ENCODE measurements around the gene SNCAIP. TPM values are rescaled to one million over a fixed set of nuclear protein-coding genes. Genes with fewer than 3 reads are reported as not detected.
"Not testable (repeated sequence)": the region's sequence is repeated elsewhere in the genome, so short reads cannot be mapped to it uniquely, and the experiment has no call there.

Gene SNCAIP
- polyA plus RNA-seq, 1 donor: 8.8 TPM

- DNase-seq (ENCODE audit: low read depth): no peak
Measured at GRCh38 chr5:122358372-122358979, 46.4 kb downstream of the SNCAIP start.

GRCh38 chr5:122362361-122362760 lies 50.3 kb downstream of the SNCAIP start:
- DNase-seq (ENCODE audit: low read depth): no peak

- DNase-seq (ENCODE audit: low read depth): no peak
Measured at GRCh38 chr5:122363623-122364022, 51.6 kb downstream of the SNCAIP start.

GRCh38 chr5:122366501-122366900 lies 54.5 kb downstream of the SNCAIP start:
- DNase-seq (ENCODE audit: low read depth): no peak

GRCh38 chr5:122367456-122367855 lies 55.4 kb downstream of the SNCAIP start:
- DNase-seq (ENCODE audit: low read depth): peak; percentile 48

GRCh38 chr5:122368510-122369251 lies 56.6 kb downstream of the SNCAIP start:
- DNase-seq (ENCODE audit: low read depth): no peak

- DNase-seq (ENCODE audit: low read depth): no peak
Measured at GRCh38 chr5:122369253-122369815, 57.3 kb downstream of the SNCAIP start.

GRCh38 chr5:122371511-122372151 lies 59.6 kb downstream of the SNCAIP start:
- no peak for DNase-seq (ENCODE audit: low read depth)

GRCh38 chr5:122374110-122374509 lies 62.1 kb downstream of the SNCAIP start:
- DNase-seq (ENCODE audit: low read depth): no peak

GRCh38 chr5:122375801-122376200 lies 63.8 kb downstream of the SNCAIP start:
- no peak for DNase-seq (ENCODE audit: low read depth)

GRCh38 chr5:122376250-122376649 lies 64.2 kb downstream of the SNCAIP start:
- no peak for DNase-seq (ENCODE audit: low read depth)

- no peak for DNase-seq (ENCODE audit: low read depth)
Measured at GRCh38 chr5:122377026-122377425, 65.0 kb downstream of the SNCAIP start.

- DNase-seq (ENCODE audit: low read depth): not testable (repeated sequence)
Measured at GRCh38 chr5:122382938-122383337, 70.9 kb downstream of the SNCAIP start.

GRCh38 chr5:122384739-122385235 lies 72.8 kb downstream of the SNCAIP start:
- no peak for DNase-seq (ENCODE audit: low read depth)

GRCh38 chr5:122385286-122385685 lies 73.2 kb downstream of the SNCAIP start:
- DNase-seq (ENCODE audit: low read depth): no peak

- DNase-seq (ENCODE audit: low read depth): no peak
Measured at GRCh38 chr5:122385808-122386207, 73.8 kb downstream of the SNCAIP start.

- DNase-seq (ENCODE audit: low read depth): no peak
Measured at GRCh38 chr5:122390154-122390553, 78.1 kb downstream of the SNCAIP start.

- no peak for DNase-seq (ENCODE audit: low read depth)
Measured at GRCh38 chr5:122390694-122391093, 78.7 kb downstream of the SNCAIP start.

- DNase-seq (ENCODE audit: low read depth): no peak
Measured at GRCh38 chr5:122391621-122392020, 79.6 kb downstream of the SNCAIP start.

- DNase-seq (ENCODE audit: low read depth): no peak
Measured at GRCh38 chr5:122392224-122392623, 80.2 kb downstream of the SNCAIP start.

- no peak for DNase-seq (ENCODE audit: low read depth)
Measured at GRCh38 chr5:122392824-122393223, 80.8 kb downstream of the SNCAIP start.

GRCh38 chr5:122394284-122394930 lies 82.4 kb downstream of the SNCAIP start:
- DNase-seq (ENCODE audit: low read depth): no peak
